Activated T-helper 9 cell treated with anti-CD3 and anti-CD28 coated beads, Interleukin-2, amount 50 U/mL, for 16 hours (primary cell): ENCODE measurements around the gene MLYCD.

ENCODE experiments used
- DNase-seq: peaks from one replicate; pipeline ENCODE4 v3.0.0-alpha.2; 2020; ENCODE audit warnings: low read depth

The MLYCD gene

DNA sequence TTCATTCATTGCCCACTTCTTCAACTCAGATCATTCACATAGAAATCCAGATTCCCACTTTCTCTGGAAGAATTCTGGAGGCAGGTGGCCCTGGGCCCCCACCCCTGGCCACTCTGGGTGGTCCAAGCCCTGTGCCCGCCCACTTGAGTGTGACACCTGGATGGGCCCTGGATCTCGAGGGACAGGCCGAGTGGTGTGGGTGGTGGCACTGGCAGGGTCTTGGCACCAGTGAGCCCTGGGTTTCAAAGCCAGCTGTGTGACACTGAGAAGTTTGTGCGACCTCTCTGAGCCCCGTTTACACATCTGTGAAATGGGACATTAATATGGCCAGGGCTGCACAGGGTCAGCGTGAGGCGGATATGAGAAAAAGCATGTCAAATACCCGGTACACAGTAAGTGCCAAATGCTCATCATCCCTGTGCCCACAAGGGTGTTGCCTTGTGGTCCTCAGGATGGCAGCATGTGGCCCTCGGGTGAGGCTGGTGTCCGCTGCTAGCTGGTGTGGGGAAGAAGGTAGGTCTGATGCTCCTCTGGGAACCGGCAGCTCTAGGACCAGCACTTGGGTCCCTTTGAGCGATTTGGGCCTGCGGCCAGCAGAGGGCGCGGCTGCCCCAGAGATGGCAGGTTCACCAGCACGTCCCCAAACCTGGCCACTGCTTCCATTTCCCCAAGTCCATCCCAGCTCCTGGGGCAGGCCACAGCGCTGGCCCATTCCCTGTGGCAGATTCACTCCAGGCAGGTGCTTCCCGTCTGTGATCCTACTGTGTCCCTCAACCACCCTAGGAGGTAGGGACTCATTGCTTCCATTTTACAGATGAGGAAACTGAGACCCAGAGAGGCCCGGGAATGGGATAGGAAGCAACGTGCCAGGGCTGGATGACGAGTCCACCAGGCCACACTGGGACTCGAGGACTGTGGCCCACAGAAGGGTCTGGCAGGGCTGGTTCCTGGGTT lies 57.7 kb downstream of the MLYCD start:
- DNase-seq, result peak; percentile 53

DNA sequence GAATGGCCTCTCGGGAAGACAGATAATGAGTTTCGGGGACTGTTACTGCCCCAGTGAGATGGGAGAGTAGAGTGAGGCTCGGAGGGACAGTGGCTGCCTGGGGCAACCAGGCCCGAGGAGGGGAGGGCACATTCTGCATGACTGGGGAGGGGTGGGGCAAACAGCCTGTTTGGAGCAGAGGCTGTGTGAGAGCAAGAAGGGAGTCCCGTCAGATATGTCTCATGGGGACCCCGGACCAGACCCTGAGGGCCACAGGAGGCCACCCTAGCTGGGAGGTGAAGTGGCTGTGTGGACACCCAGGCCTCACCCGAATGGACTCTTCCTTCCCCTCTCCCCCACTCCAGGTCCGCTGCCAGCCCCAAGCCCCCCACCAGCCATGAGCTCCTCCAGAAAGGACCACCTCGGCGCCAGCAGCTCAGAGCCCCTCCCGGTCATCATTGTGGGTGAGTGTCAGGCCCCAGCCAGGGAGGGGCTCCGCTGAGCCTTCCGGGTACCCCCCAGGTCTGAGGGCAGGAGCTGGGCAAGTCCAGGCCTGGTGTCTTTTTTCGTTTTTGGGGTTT lies 58.5 kb downstream of the MLYCD start:
- DNase-seq, result no peak

DNA sequence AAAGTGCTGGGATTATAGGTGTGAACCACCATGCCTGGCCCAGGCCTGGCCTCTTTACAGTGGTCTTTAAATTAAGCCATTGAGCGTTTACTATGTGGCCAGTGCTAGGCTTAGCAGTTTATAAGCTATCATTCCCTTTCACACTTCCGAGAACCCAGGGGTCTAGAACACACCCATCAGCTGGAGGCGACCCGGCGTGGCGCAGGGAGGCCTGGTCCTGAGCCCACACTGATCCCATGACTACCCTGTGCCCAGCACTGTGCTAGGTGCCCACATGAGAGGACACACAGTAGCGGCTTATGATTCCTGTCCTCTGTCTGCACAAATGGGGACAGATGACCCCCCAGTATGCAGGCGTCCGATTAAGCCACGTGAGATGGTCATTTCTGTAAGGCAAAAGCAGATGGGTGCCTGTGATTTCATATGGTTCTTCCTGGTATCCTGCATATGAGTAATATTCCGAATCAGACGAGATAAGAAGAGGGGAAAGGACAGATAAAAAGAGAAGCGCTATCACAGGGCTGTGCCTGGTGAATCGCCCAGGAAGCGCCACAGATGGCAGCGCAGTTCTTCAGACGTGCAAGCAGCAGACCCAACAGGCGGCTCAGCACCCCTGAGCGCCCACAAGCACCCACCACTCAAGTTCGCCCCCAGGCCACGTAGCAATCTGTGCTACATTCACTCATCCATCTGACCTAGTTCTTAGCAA lies 59.4 kb downstream of the MLYCD start:
- DNase-seq, result no peak

DNA sequence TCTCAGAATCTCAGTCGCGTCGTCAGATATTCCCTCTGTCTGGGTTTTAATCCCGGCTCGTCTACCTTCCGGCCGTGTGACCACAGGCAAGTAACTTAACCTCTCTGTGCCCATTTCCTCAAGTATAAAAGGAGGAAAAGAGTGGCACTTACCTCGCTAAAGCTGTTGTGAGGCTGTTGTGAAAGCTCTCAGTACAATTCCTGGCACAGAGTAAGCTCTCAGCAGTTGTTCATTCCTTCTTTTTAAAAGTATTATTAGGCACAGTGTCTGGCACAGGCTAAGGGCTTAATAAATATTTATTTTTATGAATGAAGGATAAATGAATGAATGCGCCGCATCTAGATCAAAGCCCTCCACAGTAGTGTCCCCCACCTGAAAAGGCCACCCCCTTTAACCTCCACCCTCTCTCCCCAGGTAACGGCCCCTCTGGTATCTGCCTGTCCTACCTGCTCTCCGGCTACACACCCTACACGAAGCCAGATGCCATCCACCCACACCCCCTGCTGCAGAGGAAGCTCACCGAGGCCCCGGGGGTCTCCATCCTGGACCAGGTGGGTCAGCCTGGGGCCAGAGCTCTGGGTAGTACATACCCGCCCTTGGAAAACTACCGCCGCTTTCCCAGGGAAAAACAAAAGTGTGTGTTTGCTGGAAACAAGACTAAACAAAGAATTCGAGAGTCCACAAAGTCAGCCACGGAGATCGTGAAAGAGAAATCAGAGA lies 60.1 kb downstream of the MLYCD start:
- DNase-seq, result no peak

DNA sequence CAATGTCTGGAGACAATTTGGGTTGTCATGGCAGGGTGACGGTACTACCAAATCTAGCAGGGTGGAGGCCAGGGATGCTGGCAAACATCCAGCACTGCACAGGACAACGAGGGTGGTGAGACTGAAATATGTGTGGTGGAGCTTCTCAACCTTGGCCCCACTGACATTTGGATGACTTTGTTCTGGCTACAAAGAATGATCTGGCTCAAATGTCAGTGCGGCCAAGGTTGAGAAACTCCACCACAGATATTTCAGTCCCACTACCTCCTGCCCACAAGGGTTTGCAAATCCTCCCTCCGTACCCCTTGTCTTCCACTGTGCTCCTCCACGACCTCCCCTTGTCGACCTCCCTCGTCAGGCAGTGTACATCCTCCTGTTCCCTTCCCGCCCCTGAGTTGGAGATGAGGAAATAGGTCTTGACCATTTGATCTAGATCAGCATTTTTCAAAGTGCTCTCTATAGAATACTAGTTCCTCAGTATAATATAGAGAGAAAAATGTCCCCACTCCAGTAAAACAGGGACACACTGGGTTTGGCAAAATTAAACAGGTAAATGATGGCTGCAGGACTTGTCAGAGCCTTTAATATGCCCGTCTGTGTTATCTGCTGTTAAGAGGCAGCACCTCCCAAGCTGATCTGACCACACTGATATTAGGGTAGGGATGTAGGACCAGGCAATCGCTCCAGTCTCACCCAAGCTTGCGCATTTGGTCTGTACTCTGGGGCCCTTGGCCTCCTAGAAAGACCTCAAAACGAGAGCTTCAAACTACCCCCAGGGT lies 60.9 kb downstream of the MLYCD start:
- no peak for DNase-seq

DNA sequence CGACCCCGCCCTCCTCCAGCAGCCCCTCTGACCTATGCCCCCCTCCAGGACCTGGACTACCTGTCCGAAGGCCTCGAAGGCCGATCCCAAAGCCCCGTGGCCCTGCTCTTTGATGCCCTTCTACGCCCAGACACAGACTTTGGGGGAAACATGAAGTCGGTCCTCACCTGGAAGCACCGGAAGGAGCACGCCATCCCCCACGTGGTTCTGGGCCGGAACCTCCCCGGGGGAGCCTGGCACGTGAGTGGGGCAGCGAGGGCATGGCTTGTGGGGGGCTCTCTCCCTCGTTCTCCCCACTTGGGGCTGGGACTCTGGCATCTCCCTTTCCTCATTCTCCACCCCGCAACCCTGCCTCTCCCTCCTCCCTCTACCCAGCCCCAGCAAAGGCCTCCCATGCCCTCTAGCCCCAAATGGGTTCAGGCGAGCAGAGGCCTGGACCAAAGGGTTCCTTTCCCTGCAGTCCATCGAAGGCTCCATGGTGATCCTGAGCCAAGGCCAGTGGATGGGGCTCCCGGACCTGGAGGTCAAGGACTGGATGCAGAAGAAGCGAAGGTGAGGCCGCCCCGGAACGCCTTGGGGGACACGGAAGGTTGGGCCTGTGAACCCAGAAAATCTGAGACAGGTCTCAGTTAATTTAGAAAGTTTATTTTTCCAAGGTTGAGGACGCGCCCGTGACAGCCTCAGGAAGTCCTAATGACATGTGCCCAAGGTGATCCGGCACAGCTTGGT lies 61.8 kb downstream of the MLYCD start:
- DNase-seq, result no peak

DNA sequence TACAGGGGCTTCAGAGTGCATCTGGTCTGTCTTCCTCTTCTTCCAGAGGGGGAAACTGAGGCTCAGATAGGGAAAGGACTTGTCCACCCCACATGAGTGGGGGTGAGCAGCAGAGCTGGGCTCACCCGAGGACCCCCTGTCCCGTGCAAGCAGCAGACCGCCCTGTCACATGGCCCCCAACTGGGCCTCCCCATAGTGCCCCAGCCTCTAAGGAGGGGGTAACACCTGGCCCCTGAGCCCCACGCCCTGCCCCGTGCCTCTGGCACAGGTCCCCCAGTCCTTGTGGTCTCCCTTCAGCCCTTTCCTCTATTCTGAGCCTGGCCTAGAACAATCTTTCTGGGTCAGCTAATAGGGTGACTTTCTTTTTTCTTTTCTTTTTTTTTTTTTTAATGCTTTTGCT lies 62.7 kb downstream of the MLYCD start:
- no peak for DNase-seq

DNA sequence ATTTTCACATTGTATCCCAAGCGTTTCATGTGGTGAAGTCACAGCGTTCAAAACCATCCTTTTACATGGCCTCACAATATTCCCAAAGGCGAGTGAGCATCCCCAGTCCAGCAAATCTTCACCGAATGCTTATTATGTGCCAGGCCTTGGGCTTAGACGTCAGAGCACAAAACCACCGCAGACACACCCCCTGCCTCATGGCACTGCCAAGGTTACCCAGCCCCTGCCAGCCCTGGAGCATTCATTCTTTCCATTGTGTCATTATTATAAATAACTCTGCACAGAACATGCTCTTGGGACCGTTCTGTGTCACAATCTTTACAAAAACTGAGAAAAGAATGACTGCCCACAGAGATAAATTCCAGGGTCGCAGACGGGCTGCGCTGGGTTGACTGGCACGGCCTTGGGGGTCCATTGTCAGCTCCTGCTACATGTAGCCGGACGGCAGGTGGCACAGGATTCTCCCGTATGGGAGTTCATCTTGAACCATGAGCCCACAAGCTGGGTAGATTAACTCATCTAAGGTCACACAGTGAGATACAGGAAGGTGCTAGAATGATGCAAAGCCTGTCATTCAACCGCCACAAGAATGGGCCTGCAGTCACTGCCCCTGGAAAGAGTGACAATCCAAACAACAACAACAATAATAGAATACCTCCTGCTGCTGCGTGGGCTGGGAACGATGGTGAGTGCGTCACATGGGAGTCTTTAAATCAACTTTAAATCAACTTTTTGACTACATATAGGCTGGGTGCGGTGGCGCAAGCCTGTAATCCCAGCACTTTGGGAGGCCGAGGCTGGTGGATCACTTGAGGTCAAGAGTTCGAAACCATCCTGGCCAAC lies 64.6 kb downstream of the MLYCD start:
- DNase-seq, result no peak

DNA sequence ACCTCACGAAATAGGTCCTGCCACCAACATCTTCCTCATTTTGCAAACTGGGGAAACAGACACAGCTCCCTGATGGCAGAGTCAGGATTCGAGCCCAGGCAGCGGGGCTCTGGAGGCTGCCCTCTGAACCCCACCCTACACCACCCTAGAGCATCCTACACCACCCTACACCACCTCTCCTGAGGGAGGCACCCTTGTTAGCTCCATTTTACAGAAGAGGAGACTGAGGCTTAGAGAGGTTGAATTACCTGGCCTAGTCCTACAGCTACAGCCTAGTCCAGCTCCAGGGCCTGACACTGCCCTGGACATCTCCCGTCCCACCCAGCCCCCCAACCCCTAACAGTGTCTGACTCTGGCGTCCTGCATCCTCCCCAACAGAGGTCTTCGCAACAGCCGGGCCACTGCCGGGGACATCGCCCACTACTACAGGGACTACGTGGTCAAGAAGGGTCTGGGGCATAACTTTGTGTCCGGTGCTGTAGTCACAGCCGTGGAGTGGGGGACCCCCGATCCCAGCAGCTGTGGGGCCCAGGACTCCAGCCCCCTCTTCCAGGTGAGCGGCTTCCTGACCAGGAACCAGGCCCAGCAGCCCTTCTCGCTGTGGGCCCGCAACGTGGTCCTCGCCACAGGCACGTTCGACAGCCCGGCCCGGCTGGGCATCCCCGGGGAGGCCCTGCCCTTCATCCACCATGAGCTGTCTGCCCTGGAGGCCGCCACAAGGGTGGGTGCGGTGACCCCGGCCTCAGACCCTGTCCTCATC lies 65.9 kb downstream of the MLYCD start:
- DNase-seq, result no peak

DNA sequence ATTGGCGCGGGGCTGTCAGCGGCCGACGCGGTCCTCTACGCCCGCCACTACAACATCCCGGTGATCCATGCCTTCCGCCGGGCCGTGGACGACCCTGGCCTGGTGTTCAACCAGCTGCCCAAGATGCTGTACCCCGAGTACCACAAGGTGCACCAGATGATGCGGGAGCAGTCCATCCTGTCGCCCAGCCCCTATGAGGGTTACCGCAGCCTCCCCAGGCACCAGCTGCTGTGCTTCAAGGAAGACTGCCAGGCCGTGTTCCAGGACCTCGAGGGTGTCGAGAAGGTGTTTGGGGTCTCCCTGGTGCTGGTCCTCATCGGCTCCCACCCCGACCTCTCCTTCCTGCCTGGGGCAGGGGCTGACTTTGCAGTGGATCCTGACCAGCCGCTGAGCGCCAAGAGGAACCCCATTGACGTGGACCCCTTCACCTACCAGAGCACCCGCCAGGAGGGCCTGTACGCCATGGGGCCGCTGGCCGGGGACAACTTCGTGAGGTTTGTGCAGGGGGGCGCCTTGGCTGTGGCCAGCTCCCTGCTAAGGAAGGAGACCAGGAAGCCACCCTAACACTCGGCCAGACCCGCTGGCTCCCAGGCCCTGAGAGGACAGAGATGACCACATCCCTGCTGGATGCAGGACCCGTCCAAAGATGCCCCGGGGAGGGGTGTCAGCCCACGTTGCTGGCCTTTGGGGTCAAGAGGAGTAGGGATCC lies 66.7 kb downstream of the MLYCD start:
- no peak for DNase-seq

DNA sequence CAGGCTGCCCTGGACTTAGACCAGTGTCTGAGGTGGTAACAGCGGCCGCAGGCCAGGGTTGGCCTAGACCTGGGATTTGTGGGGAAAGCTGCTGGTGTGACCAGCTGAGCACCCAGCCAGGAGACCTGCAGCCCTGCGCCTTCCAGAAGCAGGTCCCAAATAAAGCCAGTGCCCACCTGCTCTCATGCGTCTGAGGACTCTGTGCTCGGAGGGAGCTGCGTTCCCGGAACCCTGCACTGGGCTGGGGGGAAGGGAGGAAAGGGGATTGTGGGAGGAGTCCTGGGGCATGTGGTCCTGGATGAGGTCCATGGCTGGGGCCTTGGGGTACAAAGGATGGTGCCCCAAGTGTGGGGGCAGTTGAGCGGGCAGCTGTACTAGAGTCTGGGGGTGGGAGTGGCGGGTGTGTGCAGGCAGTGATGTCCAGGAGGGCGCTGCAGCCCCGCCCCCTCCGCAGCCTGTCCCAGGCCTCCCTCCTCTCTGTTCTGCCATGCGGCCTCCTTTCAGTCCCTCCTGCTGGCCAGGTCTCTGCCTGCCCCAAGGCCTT lies 67.3 kb downstream of the MLYCD start:
- DNase-seq, result no peak

DNA sequence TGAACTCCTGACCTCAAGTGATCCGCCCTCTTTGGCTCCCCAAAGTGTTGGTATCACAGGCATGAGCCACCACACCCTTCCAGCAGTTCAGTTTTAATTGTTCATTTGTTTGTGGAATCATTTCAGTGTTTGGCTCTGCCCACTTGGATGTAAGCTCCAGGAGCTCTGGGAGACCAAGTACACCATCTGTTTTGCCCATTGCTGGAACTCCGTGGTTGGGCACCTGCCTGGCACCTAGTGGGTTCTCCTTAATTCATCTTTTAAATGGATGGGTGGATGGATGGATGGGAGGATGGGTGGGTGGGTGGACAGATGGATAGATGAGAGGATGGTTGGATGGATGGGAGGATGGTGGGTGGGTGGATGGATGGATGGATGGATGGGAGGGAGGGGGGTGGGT lies 68.2 kb downstream of the MLYCD start:
- DNase-seq, result no peak

DNA sequence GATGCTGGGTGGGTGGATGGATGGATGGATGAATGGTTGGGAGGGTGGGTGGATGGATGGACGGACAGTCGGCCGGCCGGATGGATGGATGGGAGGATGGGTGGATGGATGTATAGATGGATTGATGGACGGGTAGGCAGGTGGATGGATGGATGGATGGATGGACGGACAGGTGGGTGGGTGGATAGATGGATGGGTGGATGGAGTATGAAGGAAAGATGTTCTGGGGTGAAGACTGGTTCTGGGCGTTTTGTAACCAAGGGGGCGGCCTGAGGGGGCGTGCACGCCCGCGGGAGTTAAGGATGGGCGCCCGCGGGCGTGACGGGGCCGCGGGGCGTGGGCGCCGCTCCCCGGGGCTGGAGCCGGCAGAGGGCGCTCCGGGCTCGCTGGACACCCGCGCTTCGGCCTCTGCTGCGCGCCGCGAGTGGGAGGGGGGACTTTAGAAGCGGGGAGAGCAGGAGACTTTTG lies 69.0 kb downstream of the MLYCD start, which contains the start of gene NECAB2:
TSS of gene NECAB2 (plus strand) at position 407 of the 468 bp plus-strand sequence. CDS start 405 bp downstream, outside the sequence.
- no peak for DNase-seq

DNA sequence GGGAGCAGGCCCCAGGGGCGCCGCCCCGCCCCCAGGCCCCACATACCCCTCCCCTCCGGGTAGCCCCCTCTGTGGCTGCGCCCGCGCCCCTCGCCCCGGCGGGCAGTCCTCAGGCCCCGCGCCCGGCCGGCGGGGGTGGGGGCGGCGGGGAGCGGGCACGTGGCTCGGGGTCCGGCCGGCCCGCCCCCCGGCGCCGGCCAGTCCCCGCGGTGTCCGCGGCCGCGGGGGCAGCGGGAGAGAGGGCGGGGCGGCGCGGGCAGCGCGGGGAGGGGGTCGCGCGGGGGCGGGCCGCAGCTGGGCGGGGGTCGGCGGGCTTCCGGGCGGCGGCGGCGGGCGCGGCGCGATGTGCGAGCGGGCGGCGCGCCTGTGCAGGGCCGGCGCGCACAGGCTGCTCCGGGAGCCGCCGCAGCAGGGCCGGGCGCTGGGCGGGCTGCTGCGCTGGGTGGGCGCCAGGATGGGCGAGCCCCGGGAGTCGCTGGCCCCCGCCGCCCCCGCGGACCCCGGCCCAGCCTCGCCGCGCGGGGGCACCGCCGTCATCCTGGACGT lies 69.5 kb downstream of the MLYCD start:
- no peak for DNase-seq

DNA sequence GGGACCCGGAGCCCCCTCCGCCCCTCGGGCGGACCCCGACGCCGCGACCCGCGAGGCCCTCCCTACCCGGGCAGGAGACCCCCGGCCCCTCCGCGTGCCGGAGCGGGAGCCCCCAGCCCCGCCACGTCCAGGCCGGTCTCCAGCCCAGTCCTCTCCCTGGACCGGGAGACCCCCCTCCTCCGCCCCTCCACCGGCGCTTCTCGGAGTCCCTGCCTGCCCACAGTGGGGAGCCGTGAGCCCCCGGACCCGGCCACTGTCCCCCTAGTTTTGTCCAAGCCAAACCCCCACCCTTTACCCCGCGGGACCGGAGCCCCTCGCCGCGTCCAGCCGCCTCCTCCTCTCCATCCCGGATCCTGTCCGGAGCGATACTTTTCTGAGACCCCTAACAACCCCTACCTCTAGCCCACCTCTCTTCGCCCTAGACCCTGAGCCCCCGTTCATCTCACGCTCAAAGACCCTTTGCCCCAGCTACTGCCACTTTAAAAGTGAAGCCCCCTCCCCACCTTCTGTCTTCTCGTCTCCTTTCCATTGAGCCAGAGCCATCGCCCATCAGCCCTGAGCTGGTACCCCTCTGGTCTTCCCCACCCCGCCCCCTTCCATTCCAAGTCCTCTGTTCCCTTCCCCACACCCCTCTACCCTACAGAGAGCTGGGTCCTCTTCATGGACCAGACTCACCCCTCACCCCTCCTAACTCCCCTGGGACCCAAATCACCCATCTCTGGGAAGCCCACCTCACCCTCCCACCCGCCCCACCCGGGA lies 70.2 kb downstream of the MLYCD start:
- no peak for DNase-seq

DNA sequence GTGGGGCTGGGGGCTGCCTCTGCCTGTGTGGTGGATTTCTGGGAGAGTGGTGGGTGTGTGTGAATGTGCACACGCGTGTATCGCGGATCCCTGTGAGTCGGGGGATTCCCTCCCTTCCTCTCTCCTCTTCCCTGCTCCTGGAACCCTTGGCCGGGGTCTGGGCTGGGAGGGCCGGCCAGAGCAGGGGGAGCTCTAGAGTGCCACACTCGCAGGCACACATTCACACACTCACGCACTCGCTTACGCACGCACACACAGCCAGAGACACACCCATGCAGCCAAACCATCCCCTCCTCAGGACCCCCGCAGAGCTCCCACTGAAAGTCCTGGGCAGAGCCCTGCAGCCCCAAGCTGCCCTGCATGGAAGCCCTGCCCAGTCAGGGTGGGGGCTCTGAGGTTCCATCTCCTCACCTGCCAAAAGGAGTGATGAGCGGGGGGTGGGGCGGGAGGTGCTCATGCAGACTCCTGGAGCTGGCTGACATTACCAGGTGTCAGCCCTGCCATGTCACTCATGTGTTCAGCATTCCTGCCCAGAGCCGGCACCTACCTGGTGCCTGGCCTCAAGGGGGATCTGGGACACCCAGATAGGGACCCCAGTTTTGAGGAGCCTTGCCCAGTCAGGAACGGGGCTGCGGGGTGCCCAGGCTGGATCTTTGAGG lies 71.0 kb downstream of the MLYCD start:
- no peak for DNase-seq
